Mesodermal cell (in vitro differentiated cells): ENCODE measurements around the gene SLC25A12.
"Not testable (repeated sequence)": the region's sequence is repeated elsewhere in the genome, so short reads cannot be mapped to it uniquely, and the experiment has no call there.

Experiments used
- H3K27ac ChIP-seq: 2 replicates; pipeline ENCODE4 v1.7.0; 2013; ENCODE audit warnings: mild to moderate bottlenecking, low read depth, low read length, moderate library complexity; ENCODE audit not compliant: severe bottlenecking
- H3K36me3 ChIP-seq: 2 replicates; pipeline ENCODE4 v1.7.1; 2013; ENCODE audit warnings: mild to moderate bottlenecking, low read length, moderate library complexity; ENCODE audit not compliant: control insufficient read depth, insufficient read depth
- H3K4me1 ChIP-seq: one replicate; pipeline ENCODE4 v1.7.1; 2013; ENCODE audit warnings: mild to moderate bottlenecking, low read length; ENCODE audit not compliant: insufficient read depth, control insufficient read depth, poor library complexity, severe bottlenecking
- H3K4me3 ChIP-seq: 2 replicates; pipeline ENCODE4 v1.7.0; 2013; ENCODE audit warnings: low read length, control low read depth, mild to moderate bottlenecking; ENCODE audit not compliant: insufficient read depth, poor library complexity, severe bottlenecking; ENCODE audit errors: extremely low read depth
- H3K9me3 ChIP-seq: 2 replicates; pipeline ENCODE4 v1.7.1; 2013; ENCODE audit warnings: mild to moderate bottlenecking, low read length, moderate library complexity; ENCODE audit not compliant: control insufficient read depth
- WGBS, 2 experiments: methylation state at CpG; one replicate each; pipeline ENCODE4 v1.1.5; 2013; ENCODE audit warnings: missing lambda C conversion rate in 2 of 2; ENCODE audit not compliant: insufficient coverage in 2 of 2; 5-methylcytosine and 5-hydroxymethylcytosine counted together

Gene SLC25A12

DNA sequence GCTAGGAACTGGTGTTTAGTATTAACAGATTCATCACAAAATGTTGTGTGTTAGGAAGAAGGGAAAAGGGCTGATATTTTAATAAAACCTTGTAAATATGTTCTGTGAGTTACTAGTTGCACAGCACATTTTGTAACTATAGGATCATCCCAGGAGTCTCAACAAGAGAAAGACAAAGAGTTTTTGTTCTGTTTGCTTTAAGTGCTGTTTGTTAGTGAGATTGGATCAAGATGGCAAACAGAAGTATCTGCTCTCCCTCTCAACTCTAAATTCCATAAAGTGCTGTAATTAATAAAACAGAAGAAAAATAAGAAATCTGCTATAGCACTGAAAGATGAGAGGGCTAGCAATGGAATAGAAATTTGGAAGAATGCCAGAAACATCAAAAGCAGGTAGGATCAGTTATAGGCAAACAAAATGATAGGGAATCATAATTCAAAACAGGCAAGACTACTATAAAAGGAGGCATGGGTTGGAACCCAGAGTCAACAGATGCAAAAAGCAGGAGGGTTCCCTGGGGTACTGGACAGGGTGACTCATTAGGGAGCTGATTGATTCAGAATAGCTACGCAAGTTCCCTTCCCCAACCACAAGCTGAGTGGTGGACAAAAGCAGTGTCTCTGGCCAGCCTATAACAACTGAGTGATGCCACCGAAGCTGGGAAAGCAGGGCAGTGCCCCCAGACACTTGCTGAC is 131.0 kb downstream of the SLC25A12 start:
- WGBS, 2 experiments, result 95 to 100% methylated on average over 2 of the region's 2 CpGs
- Histone ChIP-seq H3K4me1 (peaks cover 9% of the 10 kb centered on the region), H3K9me3 (no peaks in the 10 kb centered on the region), H3K27ac (peak overlapping the region; percentile 23), H3K36me3 (peaks cover 42% of the 10 kb centered on the region), H3K4me3 (no peak overlapping the region)

DNA sequence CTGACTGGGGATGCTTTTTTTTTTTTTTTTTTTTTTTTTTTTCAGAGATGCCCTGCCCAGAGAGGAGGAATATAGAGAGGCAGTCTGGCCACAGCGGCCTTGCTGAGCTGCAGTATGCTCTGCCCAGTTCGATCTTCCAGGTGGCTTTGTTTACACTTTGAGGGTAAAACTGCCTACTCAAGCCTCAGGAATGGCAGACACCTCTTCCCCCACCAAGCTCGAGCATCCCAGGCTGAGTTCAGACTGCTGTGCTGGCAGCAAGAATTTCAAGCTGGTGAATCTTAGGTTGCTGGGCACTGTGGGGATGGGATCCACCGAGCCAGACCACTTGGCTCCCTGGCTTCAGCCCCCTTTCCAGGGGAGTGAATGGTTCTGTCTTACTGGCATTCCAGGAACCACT is 132.9 kb downstream of the SLC25A12 start:
- H3K36me3 ChIP-seq, result peaks cover 46% of the 10 kb centered on the region
- H3K27ac ChIP-seq, H3K4me1 ChIP-seq, H3K9me3 ChIP-seq, H3K4me3 ChIP-seq: not testable (repeated sequence)
- 87% methylated on average over 3 of the region's 4 CpGs; no CpG with 5 or more reads in 1 of the 2 experiments for WGBS, 2 experiments

DNA sequence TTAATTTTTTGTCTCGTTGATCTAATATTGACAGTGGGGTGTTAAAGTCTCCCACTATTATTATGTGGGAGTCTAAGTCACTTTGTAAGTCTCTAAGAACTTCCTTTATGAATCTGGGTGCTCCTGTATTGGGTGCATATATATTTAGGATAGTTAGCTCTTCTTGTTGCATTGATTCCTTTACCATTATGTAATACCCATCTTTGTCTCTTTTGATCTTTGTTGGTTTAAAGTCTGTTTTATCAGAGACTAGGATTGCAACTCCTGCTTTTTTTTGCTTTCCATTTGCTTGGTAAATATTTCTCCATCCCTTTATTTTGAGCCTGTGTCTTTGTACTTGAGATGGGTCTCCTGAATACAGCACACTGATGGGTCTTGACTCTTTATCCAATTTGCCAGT is 135.3 kb downstream of the SLC25A12 start:
- H3K27ac ChIP-seq, H3K9me3 ChIP-seq, H3K4me1 ChIP-seq, H3K4me3 ChIP-seq: not testable (repeated sequence)
- WGBS, 2 experiments, result no CpG with 5 or more reads among the region's 1 CpG
- peaks cover 56% of the 10 kb centered on the region for H3K36me3 ChIP-seq

DNA sequence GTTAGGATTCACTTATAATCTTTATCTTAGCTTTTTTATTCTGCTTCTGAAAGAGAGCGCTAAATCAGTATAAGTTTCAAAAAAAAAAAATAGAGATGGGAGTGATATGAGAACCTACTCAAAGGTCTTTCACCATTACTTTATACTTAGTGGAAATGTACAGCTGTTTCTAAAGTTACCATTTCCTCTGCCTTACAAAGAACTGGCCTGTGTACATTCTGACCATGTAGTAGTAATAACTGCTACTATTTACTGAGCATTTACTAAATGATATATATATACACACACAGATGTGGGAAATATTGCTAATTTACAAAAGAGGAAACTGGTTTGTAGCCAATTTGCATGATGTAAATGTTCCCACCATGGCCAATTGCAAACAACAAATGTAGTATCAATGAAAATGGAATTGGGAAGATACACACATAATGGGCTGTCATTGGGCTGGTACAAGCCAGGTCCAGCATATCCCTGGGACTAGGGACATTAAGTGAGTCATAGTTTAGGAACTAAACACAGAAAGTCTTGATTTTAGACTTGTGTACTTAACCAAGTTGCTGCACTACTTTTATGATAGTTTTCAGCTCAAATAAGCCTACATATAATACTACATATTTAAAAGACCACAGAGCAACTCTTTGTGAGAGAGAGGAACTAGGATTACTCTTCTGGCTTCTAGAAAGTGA is 139.6 kb downstream of the SLC25A12 start:
- Histone ChIP-seq H3K27ac (peak overlapping the region; percentile 11), H3K4me1 (no peaks in the 10 kb centered on the region), H3K9me3 (no peaks in the 10 kb centered on the region), H3K36me3 (peaks cover 52% of the 10 kb centered on the region), H3K4me3 (no peak overlapping the region)
- WGBS, 2 experiments, result no CpG with 5 or more reads among the region's 1 CpG

DNA sequence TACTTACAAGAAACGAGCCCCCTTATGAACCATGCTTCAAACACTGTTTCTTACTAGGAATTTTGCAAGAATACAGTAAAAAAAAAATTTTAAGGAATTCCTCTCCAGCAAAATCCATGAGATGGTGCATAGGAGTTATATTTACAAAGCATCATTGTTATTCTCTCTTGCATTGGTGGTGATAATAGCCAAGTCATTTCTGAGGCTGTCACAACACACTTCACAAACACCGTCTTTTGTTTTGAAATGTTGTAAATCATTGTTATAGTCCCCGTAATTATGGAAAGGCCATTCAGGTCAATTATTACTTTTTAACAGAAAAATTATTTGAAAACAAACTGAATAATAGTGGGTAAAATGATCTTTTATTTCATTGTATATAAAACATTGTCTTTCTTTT is 146.7 kb downstream of the SLC25A12 start:
- Histone ChIP-seq H3K4me1 (no peaks in the 10 kb centered on the region), H3K36me3 (peaks cover 77% of the 10 kb centered on the region), H3K27ac (no peak overlapping the region), H3K9me3 (no peaks in the 10 kb centered on the region), H3K4me3 (no peak overlapping the region)
- WGBS, 2 experiments, result no CpG with 5 or more reads among the region's 3 CpGs

DNA sequence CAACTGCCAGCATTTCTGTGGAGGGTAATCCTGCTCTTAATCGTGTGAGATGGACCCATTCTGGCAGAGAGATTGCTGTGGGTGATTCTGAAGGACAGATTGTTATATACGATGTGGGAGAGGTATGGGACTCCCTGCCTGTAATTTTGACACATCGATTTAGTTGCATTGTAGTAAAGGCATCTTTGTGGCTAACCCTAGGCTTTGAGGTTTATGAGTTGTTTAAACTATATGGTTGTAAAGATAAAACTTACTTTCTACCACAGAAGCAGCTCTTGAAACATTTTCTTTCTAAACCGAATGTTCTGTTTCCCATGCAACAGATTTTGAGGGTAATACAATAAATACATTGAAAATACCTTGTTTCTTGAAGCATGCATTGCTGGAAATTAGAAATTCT is 148.2 kb downstream of the SLC25A12 start:
- WGBS, 2 experiments, result 92 to 93% methylated on average over 3 of the region's 4 CpGs
- peaks cover 77% of the 10 kb centered on the region for H3K36me3 ChIP-seq
- no peak overlapping the region for H3K27ac ChIP-seq
- no peak overlapping the region for H3K4me3 ChIP-seq
- H3K9me3 ChIP-seq, result no peaks in the 10 kb centered on the region
- H3K4me1 ChIP-seq, result no peaks in the 10 kb centered on the region

DNA sequence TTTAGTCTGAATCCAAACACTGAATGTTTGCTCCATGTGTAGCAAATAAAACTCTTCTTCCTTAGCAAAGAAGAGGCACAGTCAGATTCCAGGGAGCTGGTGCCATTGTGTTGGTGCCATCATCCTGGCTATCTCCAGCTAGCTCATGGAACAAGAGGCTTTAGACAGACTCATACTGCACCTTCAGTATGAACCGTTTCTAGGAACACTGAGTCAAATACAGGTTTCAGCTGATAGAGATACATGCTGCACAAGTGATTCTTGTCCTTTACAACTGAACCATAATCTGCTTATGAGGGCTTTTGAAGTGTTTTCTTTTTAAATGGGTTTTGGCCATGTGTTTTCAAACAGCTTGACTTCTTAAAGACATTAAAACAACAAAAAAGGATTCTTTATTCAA is 148.9 kb downstream of the SLC25A12 start:
- Histone ChIP-seq H3K36me3 (peaks cover 76% of the 10 kb centered on the region), H3K9me3 (no peaks in the 10 kb centered on the region), H3K27ac (no peak overlapping the region), H3K4me3 (no peak overlapping the region), H3K4me1 (no peaks in the 10 kb centered on the region)
- 83 to 100% methylated on average over 1 of the region's 1 CpG for WGBS, 2 experiments

DNA sequence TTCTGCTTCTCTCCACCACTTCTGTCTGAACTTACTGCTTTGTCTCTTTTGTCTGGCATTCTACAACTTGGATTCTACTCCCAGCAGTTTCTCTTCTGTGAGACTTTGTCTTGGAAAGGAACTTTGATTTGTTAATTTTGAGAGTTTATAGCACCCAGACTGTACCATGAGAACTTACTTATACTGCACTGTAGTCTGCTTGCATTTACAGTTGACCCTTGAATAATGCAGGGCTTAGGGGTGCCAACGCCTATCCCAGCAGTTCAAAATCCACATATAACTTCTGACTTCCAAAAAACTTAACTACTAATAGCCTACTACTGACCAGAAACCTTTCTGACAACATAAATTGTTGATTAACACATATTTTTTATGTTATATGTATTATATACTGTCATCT is 151.3 kb downstream of the SLC25A12 start:
- Histone ChIP-seq H3K36me3 (peaks cover 77% of the 10 kb centered on the region), H3K9me3 (no peaks in the 10 kb centered on the region), H3K4me1 (no peaks in the 10 kb centered on the region), H3K27ac (no peak overlapping the region), H3K4me3 (no peak overlapping the region)
- WGBS, 2 experiments, result no CpG with 5 or more reads among the region's 1 CpG

DNA sequence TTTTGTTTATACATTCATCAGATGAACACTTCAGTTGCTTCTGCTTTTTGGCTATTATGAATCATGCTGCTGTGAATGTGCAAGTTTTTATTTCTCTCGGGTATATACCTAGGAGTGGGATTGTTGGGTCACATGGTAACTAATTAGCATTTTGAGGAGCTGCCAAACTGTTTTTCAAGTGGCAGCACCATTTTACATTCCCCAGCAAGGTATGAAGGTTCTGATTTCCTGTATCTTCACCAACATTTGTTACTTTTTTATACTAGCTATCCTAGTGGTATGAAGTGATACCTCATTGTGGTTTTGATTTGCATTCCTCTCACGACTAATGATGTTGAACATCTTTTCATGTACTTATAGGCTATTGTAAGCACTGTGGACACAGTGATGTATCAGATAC is 152.9 kb downstream of the SLC25A12 start:
- Histone ChIP-seq H3K27ac (no peak overlapping the region), H3K4me1 (no peaks in the 10 kb centered on the region), H3K9me3 (no peaks in the 10 kb centered on the region), H3K4me3 (no peak overlapping the region), H3K36me3 (peaks cover 79% of the 10 kb centered on the region)
- 94% methylated on average over 2 of the region's 2 CpGs; no CpG with 5 or more reads in 1 of the 2 experiments for WGBS, 2 experiments

DNA sequence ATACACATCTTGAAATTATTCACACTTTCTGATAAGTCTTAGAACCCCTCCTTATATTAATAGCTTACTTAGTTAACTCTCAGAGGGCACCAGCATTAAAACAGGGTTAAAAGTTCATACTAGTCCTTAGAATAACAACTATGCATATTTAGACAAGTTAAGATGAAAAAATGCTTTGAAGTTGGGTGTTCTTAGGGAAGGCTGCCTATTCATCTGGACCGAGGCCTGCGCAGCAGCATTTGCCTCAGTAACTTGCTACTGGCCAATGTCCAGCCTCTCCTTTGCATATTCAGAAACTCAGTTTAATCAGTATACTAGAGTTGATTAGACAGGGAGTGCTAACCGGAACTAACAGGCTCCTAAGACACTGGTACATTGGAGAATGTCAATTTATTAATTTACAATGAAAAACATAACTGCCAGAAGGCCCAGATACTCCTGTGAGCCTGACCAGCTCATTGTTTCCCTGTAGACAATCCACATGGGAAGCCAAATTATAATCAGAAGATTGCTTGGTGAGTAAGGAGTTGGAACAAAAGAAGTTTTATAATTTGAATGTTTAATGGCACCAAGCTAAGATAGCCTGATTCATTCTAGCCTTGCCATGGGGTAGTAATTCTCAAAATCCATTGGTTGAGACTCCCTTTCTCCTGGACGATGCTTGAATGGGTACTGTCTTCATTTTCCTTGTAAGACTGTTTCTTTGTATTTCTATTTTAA is 157.9 kb downstream of the SLC25A12 start:
- H3K27ac ChIP-seq, result no peak overlapping the region

More for the DNA sequence above, 157.9 kb downstream of the SLC25A12 start:
- WGBS, 2 experiments, result 100% methylated on average over 2 of the region's 4 CpGs; no CpG with 5 or more reads in 1 of the 2 experiments
- Histone ChIP-seq H3K4me3 (no peak overlapping the region), H3K36me3 (peaks cover 82% of the 10 kb centered on the region), H3K9me3 (no peaks in the 10 kb centered on the region), H3K4me1 (no peaks in the 10 kb centered on the region)
